CD4-positive, alpha-beta T cell treated with Interferon alpha-2 for 1 hour (primary cell): ENCODE measurements around the gene HOXD3.

Experiments used
- DNase-seq, 2 donors: peaks; one replicate each; pipeline ENCODE4 v3.0.0-alpha.2; 2020 to 2022

The HOXD3 gene

GRCh38 chr2:176135035-176135440, 22.1 kb upstream of the HOXD3 start:
- DNase-seq: no peak

- no peak for DNase-seq
Measured at GRCh38 chr2:176136374-176137251, 20.5 kb upstream of the HOXD3 start.

GRCh38 chr2:176137252-176137580, 19.9 kb upstream of the HOXD3 start:
- no peak for DNase-seq

GRCh38 chr2:176137906-176138305, 19.2 kb upstream of the HOXD3 start:
- DNase-seq: no peak

GRCh38 chr2:176138526-176138922, 18.6 kb upstream of the HOXD3 start:
- DNase-seq: no peak

- no peak for DNase-seq
Measured at GRCh38 chr2:176138923-176139660, 18.0 kb upstream of the HOXD3 start.

GRCh38 chr2:176139661-176140512, 17.2 kb upstream of the HOXD3 start:
- no peak for DNase-seq

GRCh38 chr2:176140513-176141317, 16.4 kb upstream of the HOXD3 start:
- DNase-seq: peak; percentile 47 to 67

- DNase-seq: no peak
Measured at GRCh38 chr2:176142281-176142680, 14.8 kb upstream of the HOXD3 start.

- DNase-seq: no peak
Measured at GRCh38 chr2:176145085-176145969, 11.8 kb upstream of the HOXD3 start.

GRCh38 chr2:176146101-176146500, 11.0 kb upstream of the HOXD3 start:
- no peak for DNase-seq

- no peak for DNase-seq
Measured at GRCh38 chr2:176146645-176147044, 10.5 kb upstream of the HOXD3 start.

GRCh38 chr2:176147210-176147799, 9.8 kb upstream of the HOXD3 start:
- no peak for DNase-seq

- no peak for DNase-seq
Measured at GRCh38 chr2:176147800-176148496, 9.2 kb upstream of the HOXD3 start.

- no peak for DNase-seq
Measured at GRCh38 chr2:176148751-176149421, 8.2 kb upstream of the HOXD3 start.

GRCh38 chr2:176149481-176149938, 7.6 kb upstream of the HOXD3 start:
- DNase-seq: no peak

- no peak for DNase-seq
Measured at GRCh38 chr2:176149939-176150583, 7.0 kb upstream of the HOXD3 start.

- no peak for DNase-seq
Measured at GRCh38 chr2:176150584-176151441, 6.3 kb upstream of the HOXD3 start.
